NK-92 (cell line): ENCODE measurements around the gene ATRNL1.

ENCODE experiments used
- DNase-seq: peaks from one replicate; lab custom pipeline; 2025; ENCODE audit not compliant: unreplicated experiment; lab: John Stamatoyannopoulos, UW

Gene ATRNL1

DNA sequence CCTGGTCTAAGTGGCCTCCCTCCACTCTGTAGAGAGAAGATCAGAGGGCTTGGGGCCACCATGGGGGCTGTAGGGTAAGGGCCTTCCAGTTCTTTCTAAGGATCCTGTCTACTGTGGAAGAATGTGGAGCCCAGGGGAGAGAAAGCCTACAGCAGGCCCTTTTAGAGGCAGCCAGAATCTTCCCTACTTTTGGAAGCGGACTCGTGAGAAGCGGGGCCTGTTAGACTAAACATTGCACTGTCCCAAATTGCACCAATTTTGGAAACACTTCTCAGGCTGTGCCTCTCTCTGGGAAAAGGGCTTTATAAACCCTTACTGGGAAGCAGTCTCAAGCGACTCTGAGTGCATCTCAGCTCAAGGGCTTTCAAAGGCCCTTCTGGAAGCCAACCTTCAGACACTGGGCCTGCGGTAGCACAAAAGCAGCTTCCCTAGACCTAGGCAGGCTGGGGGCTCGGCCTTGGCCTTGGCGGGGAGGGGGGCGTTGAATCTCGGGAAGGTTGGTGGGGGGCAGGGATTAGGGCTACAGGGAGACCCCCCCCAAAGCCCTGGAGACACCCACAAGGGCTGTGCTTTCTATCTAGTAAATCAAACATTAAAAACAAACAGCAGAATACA is 881.8 kb downstream of the ATRNL1 start:
- DNase-seq, result no peak

- no peak for DNase-seq
Measured at GRCh38 chr10:115975506-115975905, 882.3 kb downstream of the ATRNL1 start.

- DNase-seq, result no peak
Measured at GRCh38 chr10:115976342-115976741, 883.2 kb downstream of the ATRNL1 start.

DNA sequence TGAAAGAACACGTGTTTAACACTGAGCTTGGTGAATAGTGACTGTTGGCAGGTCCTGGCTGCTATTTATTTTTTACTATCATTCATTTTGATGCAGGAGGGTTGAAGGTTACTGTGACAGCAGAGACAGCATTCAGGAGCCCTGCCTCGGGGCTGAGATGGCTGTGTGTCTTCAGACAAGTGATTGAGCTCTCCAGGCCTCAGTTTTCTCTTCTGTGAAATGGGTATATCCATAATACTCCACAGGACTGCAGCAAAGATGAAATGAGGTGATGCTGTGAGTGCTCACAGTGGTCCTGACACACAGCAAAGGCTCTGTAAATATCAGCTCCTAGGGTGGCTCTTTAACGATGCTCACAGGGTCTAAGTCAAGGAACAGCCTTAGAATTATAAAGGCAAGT is 884.7 kb downstream of the ATRNL1 start:
- DNase-seq, result no peak

DNA sequence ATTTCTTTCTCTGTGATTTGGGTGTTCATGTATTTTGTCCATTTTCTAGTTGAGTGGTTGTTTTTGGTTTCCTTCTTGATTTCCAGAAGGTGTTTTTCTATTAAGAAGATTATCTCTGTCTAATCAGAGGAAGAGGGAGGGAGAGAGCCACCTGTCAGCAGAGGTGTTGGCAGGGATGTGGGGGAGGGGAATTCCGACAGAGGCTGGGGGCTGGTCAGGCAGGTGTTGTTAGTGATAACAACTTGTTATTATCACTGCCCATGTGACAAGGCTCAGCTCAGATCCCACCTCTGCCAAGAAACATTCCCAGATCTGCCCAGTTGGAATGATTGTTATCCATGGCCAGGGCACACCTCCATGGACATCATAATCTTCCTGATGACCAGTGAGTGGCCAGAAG is 886.4 kb downstream of the ATRNL1 start:
- DNase-seq, result no peak

GRCh38 chr10:115980470-115980869 is 887.3 kb downstream of the ATRNL1 start:
- no peak for DNase-seq

DNA sequence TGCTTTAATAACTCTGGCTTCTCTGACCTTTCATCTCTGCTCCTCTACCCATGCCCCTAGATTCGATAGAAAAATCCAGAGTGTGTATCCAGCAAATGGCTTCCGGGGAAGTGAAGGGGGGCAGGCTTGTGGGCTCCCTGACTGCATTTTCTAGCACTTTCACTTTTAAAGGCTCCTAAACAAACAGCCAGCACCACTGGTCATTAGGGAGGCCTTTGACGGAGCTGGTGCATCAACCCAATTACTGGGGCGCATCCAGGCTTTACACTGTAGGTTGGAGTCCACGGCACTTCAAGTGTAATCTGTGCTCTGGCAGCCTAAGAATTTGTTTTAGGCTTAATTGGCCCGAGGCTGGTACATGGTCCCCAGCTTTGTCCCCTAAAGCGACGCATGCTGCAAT is 887.9 kb downstream of the ATRNL1 start:
- DNase-seq, result no peak

GRCh38 chr10:115982076-115982475 is 888.9 kb downstream of the ATRNL1 start:
- no peak for DNase-seq

DNA sequence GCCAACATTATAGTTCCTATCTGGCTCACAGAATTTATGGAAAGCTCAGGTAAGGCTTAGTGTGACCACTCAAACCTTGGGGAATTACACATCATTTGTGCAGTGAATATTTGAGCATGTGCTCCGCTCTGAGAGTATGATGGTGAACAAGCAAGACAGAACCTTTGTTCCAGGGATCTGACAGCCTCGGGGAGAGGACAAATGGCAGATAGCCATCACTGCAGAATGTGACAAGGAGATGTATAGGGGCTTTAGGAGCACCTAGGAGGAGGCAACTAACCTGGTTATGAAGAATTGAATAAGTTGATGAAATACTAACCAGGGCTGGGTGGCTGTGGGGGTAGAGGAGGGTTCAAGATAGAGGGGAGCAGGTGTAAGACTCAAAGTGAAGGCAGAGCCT is 889.4 kb downstream of the ATRNL1 start:
- DNase-seq, result no peak

DNA sequence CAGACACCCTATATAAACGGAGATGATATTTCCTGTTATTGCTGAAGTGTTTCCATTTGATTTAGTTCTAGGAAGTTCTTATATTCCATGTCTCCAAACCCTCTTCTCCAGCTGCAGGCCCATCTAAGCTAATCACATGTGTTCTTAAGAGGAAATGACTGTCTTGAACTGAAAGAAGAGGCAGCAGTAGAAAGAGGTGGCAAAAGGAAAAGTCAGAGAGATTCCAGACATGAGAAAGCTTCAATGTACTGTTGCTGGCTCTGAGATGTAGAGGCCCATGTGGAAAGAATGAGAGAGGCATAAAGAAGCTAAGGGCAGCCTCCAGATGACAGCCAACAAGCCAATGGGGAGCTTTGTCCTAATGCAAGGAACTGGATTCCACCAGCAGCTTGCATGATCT is 892.6 kb downstream of the ATRNL1 start:
- no peak for DNase-seq

DNA sequence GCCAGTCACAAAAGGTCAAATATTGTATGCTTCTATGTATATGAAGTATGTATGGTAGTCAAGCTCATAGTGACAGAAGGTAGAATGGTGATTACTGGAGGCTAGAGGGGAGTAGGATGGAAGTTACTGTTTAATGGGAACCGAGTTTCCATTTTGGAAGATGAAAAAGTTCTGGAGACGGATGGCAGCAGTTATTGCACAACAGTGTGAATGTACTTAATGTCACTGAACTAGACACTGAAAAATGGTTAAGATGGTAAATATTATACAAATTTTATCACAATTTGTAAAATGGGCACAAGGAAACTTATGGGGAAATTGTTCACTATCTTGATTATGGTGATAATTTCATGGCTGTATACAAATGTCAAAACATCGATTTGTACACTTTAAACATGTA is 895.2 kb downstream of the ATRNL1 start:
- no peak for DNase-seq

DNA sequence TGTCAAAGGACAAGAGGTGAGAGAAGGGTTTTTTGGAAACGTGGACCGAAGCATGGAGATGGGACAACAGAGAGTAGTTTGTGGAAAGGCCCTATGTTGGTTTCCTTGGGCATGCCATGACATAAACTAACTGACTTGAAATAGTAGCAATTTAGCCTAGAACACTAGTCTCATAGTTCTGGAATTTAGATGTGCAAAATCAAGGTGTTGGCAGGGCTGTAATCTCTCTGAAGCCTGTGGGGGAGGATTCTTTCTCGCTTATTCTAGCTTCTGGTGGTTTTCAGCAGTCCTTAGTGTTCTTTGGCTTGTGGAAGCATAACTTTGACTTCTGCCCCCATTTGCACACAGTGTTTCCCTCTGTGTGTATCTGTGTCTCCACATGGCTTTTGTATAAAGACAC is 896.5 kb downstream of the ATRNL1 start:
- no peak for DNase-seq

DNA sequence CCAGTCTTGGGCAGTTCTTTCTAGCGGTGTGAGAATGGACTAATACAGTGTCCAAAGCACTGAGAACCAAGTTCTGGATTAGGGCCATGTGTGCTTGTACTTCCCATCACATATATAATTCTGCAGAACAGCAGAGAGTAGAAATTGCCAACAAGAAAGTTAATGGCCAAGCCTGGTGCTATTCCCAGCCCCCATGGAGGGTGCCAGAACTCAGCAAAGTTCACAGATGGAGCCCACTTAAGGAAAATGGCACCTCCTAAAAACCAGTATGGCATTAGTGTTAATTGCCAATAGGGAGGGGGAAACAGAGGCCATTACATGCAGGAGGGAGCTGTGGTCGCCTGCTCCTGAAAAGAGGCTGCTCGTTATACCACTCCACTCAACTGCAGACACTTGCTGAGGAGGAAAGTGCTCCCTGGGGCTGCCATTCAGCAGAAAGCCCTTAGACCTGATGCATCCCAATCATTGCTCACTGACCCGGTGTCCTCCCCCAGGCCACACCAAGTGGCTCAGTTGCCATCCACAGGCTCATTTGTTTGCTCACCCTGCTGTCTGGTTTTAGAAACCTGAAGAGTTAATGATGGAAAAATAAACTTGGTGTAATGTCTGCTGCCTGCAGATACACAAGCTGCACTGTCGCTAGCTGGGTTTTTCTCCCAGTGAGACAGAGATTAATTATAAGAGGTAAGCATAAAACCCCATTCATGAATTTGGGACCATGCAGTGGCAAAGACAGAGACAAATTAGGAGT is 899.2 kb downstream of the ATRNL1 start:
- DNase-seq, result no peak

DNA sequence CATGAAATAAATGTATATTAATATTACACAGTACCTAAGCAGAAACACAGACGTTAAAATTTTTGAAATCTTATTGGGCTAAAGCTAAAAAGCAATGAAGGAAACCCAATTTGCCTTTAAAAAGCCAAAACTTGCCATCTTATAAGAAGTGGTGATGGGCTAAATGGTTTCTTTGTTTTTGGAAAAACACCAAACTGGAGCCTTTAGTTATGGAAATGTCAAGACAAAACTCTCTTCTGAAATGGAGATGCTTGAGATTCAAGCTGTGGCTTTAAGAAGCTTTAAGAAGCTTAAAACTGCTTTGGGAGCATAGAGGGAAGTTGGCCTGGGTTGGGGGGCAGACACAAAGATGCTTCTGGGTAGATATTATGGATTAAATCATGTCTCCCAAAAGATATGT is 902.9 kb downstream of the ATRNL1 start:
- no peak for DNase-seq

DNA sequence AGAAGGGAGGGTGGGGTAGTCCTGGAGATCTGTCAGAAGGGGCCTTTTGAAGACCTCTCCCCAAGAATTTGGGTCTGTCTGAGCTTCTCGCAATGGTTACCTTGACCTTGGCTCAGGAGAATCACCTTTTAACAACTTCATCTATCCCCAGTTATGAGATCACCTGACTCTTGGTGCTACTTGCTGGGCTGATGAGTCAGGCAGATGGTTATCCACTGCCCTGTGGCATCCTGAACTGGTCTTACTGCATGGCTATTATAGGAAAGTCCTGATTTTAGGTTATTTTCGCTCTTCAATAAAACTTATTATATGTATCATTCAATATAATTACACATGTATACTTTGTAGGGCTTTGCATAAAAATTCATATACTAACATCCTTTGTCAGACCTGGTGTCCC is 905.1 kb downstream of the ATRNL1 start:
- no peak for DNase-seq
